Measurements from ENCODE around the gene CD2AP. TPM values are rescaled to one million over a fixed set of nuclear protein-coding genes. Genes with fewer than 3 reads are reported as not detected.

The CD2AP gene
- total and polyA plus RNA-seq, 2 of the 8 experiments (the other 6 are each of a cell fraction or from before 2014, with no cell fraction given), result 8.6 to 75.6 TPM

GRCh38 chr6:47521961-47522360 lies 44.4 kb downstream of the CD2AP start:
- Histone ChIP-seq H3K79me2 (ENCODE audit: control insufficient read depth in 1 of 2, insufficient read depth in 2 of 2, low read length in 2 of 2) (peaks cover 0 to 97% of the 10 kb centered on the region in 2 experiments; a peak in 3 of 4 replicates), H4K5ac (ENCODE audit: insufficient read length, low read depth, low read length) (no peak overlapping the region), H2BK20ac (ENCODE audit: low read length) (no peak overlapping the region), H3K56ac (replicated peaks; ENCODE audit: insufficient read length, low read depth, low read length) (no peak overlapping the region), H3K14ac (ENCODE audit: insufficient read length) (no peak overlapping the region), H3K23me2 (ENCODE audit: low read depth, low read length) (no peaks in the 10 kb centered on the region; the same call in 1 of the 2 replicates), H3K4me2 (ENCODE audit: insufficient read depth in 1 of 2, low read depth in 2 of 2, low read length in 2 of 2) (no peak overlapping the region), H3K27me3 (replicated peaks in 1 of 4; ENCODE audit: control insufficient read depth in 3 of 4, extremely low read depth in 1 of 4, insufficient read depth in 3 of 4, low read length in 3 of 4) (no peaks in the 10 kb centered on the region), H3K4ac (replicated peaks; ENCODE audit: insufficient read length, low read depth, low read length) (no peak overlapping the region), H4K20me1 (replicated peaks in 1 of 2; ENCODE audit: control insufficient read depth in 1 of 2, insufficient read depth in 2 of 2, low read length in 2 of 2) (peaks cover 13 to 14% of the 10 kb centered on the region in 2 experiments), H2BK15ac (ENCODE audit: low read length) (no peak overlapping the region), H3K4me3 (ENCODE audit: extremely low read depth in 1 of 4, insufficient read depth in 2 of 4, low read depth in 3 of 4, low read length in 4 of 4) (no peak overlapping the region), H3K9ac (replicated peaks in 1 of 4; ENCODE audit: extremely low read depth in 1 of 4, low read depth in 3 of 4, low read length in 3 of 4) (no peak overlapping the region), H4K8ac (ENCODE audit: extremely low read depth, insufficient read depth, low read length) (no peak overlapping the region), H2BK12ac (ENCODE audit: low read depth, low read length) (no peak overlapping the region), H3K27ac (ENCODE audit: low read depth, low read length) (no peak overlapping the region), H4K91ac (replicated peaks; ENCODE audit: insufficient read length, low read length) (no peak overlapping the region), H2BK5ac (ENCODE audit: low read depth, low read length) (no peak overlapping the region), H3K23ac (ENCODE audit: insufficient read length) (no peak overlapping the region), H3K79me1 (ENCODE audit: low read depth, low read length) (peaks cover 2% of the 10 kb centered on the region; the same call in 1 of the 2 replicates), H3K4me1 (replicated peaks in 1 of 4; ENCODE audit: control insufficient read depth in 3 of 4, insufficient read depth in 4 of 4, low read length in 3 of 4) (peaks cover 0 to 2% (median under 1%) of the 10 kb centered on the region in 4 experiments; a peak in 2 of 7 replicates), H3K36me3 (ENCODE audit: control insufficient read depth in 2 of 4, insufficient read depth in 4 of 4, low read length in 3 of 4) (peaks cover 0 to 9% (median 2%) of the 10 kb centered on the region in 4 experiments; a peak in 3 of 8 replicates), H2AFZ (ENCODE audit: low read length) (no peak overlapping the region), H2AK5ac (ENCODE audit: low read depth, low read length) (no peak overlapping the region), H3K9me3 (ENCODE audit: insufficient read depth in 2 of 2, low read depth in 1 of 2, low read length in 1 of 2) (no peaks in the 10 kb centered on the region), H3K18ac (ENCODE audit: extremely low read depth, low read length) (no peak overlapping the region), H2BK120ac (replicated peaks; ENCODE audit: low read depth, low read length) (no peak overlapping the region)
- WGBS, 2 experiments (ENCODE audit: extremely low coverage in 1 of 2, insufficient coverage in 1 of 2, insufficient read length in 1 of 2, insufficient replicate concordance in 2 of 2, low coverage in 1 of 2, low lambda C conversion rate in 2 of 2, missing lambda C conversion rate in 1 of 2), result 82% methylated on average over 5 of the region's 6 CpGs; no CpG with 5 or more reads in 1 of the 2 experiments
- ChIA-PET POLR2A (ENCODE audit: partially characterized antibody) (interaction anchor here (2.7 kb wide), 1 partner anchor 44 kb away, joined by 6 read pairs; the partner anchor contains the start of gene CD2AP), CTCF (ENCODE audit: partially characterized antibody) (interaction anchor here (0.6 to 1.6 kb wide), 4 partner anchors 14 to 182 kb away, joined by 3 to 7 read pairs (median 3); no protein-coding TSS in a partner anchor)
- FAIRE-seq (no peak), DNase-seq (ENCODE audit: low read depth in 1 of 2, low spot score in 2 of 2) (no peak)
